SIG-M5 (cell line): ENCODE data around the gene OSBPL7.

Experiments
- DNase-seq: peaks from one replicate; lab custom pipeline; 2025; lab: John Stamatoyannopoulos, UW

OSBPL7 gene

GRCh38 chr17:47823519-47823918 is 1.9 kb upstream of the OSBPL7 start:
- DNase-seq: no peak

GRCh38 chr17:47822785-47823184 is 1.2 kb upstream of the OSBPL7 start:
- no peak for DNase-seq

- DNase-seq: no peak
These were observed 567 bp downstream of the OSBPL7 start for GRCh38 chr17:47821031-47821423.

GRCh38 chr17:47820033-47820789 is 1.4 kb downstream of the OSBPL7 start:
- DNase-seq: no peak

GRCh38 chr17:47819475-47819874 is 2.1 kb downstream of the OSBPL7 start:
- no peak for DNase-seq

- DNase-seq: no peak
These were observed 3.4 kb downstream of the OSBPL7 start for GRCh38 chr17:47818002-47818695.

DNA sequence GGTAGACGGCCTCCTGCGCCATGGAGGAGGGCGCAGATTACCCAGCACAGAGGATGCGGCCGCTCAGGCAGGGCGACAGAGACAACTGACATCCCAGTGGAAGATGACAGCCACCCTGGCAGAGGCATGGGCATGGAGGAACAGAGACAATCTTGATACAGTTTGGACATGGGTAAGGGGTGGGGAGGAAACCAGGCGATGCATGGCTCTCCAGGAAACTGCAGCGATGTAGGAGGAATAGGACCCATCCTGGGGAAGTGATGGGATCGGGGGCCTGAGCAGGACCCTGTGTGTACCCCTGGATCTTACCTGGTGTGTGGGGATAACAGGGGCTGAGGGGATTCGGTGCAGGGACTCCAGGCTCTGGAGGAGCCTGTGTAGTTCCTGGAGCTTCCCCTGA is 4.6 kb downstream of the OSBPL7 start:
- DNase-seq: no peak

- DNase-seq: no peak
These were observed 5.4 kb downstream of the OSBPL7 start for GRCh38 chr17:47816111-47816735.

DNA sequence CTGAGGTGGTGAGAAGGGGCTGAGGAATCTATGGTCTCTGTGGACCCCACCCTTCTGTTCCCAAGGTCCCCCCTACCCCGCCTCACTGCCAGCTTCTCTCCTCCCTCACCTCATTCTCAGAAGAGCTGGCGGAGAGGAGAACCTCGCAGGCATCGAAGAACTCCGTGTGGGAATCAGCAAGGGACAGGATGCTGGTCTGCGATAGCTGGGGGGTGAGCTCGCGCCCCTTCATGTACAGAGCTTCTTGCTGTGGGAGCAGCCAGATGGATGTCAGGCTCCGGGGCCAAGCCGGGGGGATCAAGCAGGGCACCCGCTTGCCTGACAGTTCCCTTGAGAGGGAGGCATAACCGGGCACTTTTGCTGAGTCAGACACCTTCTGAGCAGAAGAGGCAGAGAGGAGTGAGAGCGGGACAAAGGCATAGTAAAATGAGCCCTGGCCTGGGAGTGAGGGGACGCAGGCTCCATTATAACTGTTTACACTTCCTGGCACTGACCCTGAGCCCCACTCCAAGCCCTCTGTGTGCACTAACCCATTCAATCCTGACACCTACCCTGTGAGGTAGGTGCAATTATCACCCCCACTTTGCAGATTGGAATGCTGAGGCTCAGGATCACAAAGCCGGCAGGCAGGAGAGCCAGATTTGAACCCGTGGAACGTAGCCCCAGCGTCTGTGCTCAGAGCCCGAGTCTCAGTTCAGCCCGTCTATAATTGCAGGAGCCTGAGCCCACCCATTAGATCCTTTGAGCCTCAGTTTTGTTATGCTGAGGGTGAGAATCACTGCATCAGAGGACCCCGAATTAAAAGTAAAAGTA is 6.3 kb downstream of the OSBPL7 start:
- DNase-seq: no peak

- DNase-seq: no peak
These were observed 8.0 kb downstream of the OSBPL7 start for GRCh38 chr17:47813512-47814031.

DNA sequence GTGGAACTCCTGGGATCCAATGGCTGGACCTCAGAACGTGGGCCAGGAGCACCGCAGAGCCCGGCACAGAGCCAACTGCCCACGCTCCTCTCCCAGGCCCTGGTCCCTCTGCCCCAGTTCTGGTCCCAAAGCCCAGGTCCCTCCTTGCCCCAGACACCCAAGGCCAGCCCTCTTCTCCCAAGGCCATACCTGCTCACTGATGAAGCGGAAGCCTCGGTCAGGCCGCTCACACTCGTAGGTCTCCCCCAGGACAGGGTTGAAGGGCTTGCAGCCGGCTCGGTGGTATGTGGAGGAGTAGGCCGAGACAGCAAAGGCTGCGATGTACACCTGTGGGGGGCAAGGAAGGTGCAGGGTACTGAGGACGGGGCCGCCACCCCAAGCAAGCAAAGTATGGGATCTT is 8.5 kb downstream of the OSBPL7 start:
- DNase-seq: no peak

DNA sequence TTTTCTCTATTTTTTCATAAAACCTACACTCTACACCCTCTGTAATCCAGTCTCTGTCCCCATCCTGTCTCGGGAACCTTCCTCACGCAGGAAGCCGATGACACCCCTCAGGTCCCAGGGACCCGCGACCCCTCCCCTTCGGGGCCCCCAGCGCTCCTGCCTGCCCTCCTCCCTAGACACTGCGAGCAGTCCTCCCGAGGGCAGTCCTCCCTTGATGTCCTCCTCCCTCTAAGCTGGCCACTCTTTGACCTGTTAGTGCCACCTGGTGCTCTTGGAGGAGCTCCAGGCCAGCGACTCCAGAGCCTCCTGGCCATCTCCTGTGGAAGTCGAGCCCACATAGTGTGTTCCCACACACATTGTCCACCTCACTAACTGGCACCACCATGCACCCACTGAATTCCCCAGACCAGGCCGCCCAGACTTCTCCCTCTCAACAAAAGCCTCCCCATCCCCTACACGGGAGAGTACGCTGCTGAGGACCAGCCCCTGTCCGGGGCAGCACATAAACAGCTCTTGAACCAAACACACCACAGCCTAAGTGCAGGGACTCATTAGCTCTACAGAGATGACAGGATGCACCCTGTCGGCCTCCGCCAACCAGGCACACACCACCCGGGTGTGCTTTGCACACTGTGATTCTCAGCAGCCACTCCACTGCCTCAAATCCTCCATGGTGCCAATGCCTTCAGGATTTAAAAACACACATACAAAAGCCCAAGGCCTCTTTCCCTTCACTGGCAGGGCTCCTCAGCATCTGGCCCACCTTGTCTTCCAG is 9.3 kb downstream of the OSBPL7 start:
- no peak for DNase-seq

GRCh38 chr17:47811709-47812108 is 9.9 kb downstream of the OSBPL7 start:
- no peak for DNase-seq

DNA sequence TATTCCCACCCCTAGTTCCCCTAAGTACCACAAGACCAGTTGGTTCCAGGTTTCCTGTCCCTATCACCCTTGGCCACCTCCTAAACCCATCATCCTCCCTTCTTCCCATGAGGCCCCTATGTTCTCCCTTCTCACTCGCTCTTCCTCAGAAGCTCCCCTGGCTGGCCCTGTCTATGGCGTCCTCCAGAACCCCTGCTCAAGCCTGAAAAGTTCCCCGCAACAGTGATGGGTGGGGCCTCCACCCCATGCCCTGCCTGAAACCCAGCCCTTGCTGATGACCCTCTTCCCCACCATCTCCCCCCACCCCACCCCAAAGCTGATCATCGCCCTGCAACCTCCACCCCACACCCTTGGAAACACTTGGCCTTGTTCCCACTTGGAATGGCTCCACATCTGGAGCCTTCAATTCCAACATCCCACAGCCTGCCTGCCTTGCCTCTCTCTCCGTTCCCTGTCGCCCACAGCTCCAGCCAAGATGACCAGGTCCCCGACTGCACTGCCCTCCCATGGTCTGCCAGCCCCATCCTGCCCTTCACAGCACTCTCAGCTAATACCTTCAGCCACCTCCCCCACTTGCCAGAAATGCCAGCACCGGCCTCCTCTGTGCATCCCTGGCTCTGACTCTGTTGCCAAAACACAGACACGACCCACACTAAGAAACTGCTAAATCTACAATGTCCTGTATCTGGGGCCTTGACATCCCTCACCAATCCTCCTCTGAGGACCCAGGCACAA is 10.5 kb downstream of the OSBPL7 start:
- no peak for DNase-seq

DNA sequence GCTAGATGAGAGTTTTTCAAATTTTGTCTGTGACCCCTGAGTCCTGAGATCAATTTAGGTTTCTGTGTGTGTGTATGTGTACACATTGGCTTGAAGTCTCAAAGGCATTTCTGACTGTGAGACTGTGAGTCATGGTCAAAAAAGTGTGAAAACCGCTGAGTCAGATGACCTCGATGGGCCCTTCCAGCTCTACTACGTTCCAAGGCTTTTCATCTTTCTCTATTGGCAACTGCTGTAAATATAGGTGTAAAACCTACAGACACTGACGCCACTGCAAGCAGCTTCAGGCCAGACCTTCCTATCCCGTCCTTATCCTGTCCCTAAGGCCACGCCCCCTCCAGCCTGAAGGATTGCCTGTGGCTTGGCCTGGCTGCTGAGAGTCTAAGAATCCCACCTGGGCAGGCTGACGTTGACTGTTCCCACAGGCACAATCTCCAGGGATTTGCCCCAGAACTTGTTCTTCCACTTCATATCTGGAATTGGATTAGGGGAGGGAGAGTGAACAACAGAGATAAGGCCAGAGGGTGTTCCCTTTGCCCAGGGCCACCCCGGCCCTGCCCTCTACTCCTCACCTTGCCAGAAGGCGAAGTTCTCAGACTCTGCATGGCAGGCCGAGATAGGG is 11.3 kb downstream of the OSBPL7 start:
- DNase-seq: no peak

DNA sequence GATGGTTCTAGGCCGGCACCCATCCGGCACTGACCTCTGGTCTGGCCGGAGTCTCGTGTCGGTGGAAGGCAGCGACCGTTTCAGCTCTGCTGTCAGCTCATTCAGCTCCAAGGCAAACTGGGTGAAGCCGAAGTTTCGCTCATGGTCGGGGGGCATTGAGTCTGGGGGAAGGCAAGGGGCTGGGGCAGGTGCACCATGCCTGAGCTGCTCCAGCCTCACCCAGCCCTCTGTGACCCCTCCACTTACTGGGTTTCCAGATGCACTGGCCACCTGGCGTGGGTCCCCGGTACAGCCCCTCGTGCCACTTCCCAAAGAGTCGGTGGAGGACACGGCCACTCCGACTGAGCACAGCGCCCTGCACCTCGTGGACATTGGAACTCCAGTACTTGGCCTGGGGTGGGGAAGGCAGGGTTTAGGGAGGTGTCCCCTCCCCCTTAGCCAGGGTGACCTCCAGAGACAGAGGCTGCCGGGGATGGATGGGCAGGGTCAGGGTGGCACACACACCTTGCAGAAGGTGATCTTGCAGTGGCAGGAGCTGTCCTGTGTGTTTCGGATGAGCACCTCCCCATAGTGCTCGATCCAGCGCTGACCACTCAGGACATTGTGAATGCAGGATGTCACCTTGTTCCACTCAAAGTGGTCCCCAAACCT is 12.6 kb downstream of the OSBPL7 start:
- DNase-seq: no peak

GRCh38 chr17:47808036-47808829 is 13.4 kb downstream of the OSBPL7 start:
- DNase-seq: no peak

GRCh38 chr17:47807421-47807820 is 14.2 kb downstream of the OSBPL7 start:
- no peak for DNase-seq

DNA sequence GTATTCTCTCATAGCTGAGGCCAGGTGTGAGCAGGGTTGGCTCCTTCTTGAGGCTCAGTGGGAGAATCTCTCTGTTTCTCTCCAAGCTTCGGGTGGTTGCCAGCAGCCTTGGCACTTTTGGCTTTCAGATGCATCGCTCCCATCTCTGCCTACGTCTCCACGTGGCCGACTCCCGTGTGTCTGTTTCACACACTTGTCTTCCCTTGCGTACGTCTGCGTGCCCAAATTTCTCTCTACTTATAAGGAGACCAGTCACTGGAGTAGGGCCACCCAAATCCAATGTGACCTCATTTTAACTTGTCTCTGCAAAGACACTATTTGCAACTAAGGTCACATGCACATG is 14.7 kb downstream of the OSBPL7 start:
- no peak for DNase-seq
